Activated naive CD8-positive, alpha-beta T cell treated with anti-CD3 and anti-CD28 coated beads, Interleukin-2, amount 10 ng/mL, durations not matched to agents 7 days and 5 days (primary cell): Measurements from ENCODE around the gene CPA1. TPM values are rescaled to one million over a fixed set of nuclear protein-coding genes. Genes with fewer than 3 reads are reported as not detected.
"Not testable (repeated sequence)": the region's sequence is repeated elsewhere in the genome, so short reads cannot be mapped to it uniquely, and the experiment has no call there.

ENCODE experiments used
- ATAC-seq: fragments of 150-1000 bp; cut with Tn5 transposase; one replicate; pipeline ENCODE4 v1.10.0; 2021; ENCODE audit warnings: low read depth, moderate library complexity
- POLR2A ChIA-PET: fragments of 350-600 bp; sonication (Branson Sonifier 250); formaldehyde crosslinking; loops from one replicate; lab custom pipeline; 2021; ENCODE audit warnings: antibody characterized with exemption; lab: Charles Lee
- DNase-seq: peaks from one replicate; pipeline ENCODE4 v3.0.0; 2021
- H3K27ac Mint-ChIP-seq: one replicate; pipeline ENCODE4 v1.8.0; 2022; ENCODE audit warnings: mild to moderate bottlenecking, mixed read lengths
- H3K27me3 Mint-ChIP-seq: one replicate; pipeline ENCODE4 v1.8.0; 2022; ENCODE audit warnings: mild to moderate bottlenecking, moderate library complexity, mixed read lengths
- H3K36me3 Mint-ChIP-seq: one replicate; pipeline ENCODE4 v1.8.0; 2021; ENCODE audit warnings: mild to moderate bottlenecking, mixed read lengths
- H3K4me1 Mint-ChIP-seq: one replicate; pipeline ENCODE4 v1.8.0; 2021; ENCODE audit warnings: mixed read lengths
- H3K4me3 Mint-ChIP-seq: one replicate; pipeline ENCODE4 v1.8.0; 2022; ENCODE audit warnings: mild to moderate bottlenecking, moderate library complexity, mixed read lengths
- H3K9me3 Mint-ChIP-seq: one replicate; pipeline ENCODE4 v1.8.0; 2021; ENCODE audit warnings: mixed read lengths
- total RNA-seq, 2 experiments: library from RNA; stranded (reverse); gene quantifications; one replicate each; pipeline ENCODE4 v1.2.3, GENCODE V29; 2021

CPA1 gene
- total RNA-seq, 2 experiments from 2014 or later, result not detected

DNA sequence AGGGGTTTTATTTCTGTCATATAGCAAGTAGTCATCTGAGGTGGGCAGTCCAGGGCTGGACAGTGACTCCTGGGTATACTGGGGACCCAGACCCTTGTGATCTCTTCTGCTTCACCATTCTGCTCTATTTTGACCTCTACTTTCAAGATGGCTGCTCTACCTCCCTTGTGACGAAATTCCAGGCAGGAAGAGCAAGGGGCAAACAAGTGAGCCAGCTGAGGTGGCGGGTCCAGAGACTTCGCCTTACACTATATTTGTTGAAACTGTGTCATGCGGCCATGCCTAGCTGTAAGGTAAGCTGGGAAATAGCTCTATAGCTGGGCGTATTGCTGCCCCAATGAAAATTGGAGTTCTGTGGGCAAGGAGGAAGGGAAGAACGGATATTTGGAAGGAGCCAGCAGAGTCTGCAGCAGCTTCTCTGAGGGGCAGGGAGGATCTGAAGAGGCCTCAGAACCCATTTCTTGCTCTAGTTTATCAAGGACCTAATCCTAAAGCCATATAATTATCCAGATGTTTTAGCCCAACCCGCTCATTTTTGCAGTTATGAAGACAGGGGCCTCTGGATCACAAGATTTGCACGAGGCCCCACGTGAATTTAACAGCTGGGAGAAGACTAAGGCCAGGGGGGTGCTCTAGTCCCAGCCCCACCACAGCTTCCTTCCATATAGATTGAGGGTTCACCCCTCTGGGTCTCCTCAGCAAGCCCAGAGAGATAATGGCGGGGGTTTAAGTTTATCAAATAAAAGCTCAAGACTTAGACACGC is 7.7 kb upstream of the CPA1 start:
- ATAC-seq, result no peak
- no peaks in the 10 kb centered on the region for H3K27me3 Mint-ChIP-seq
- DNase-seq, result no peak
- POLR2A ChIA-PET, result no interaction called here
- H3K27ac Mint-ChIP-seq, result no peak overlapping the region
- H3K4me1 Mint-ChIP-seq, result peaks cover 19% of the 10 kb centered on the region
- H3K9me3 Mint-ChIP-seq, result peaks cover 6% of the 10 kb centered on the region
- H3K4me3 Mint-ChIP-seq, result no peak overlapping the region
- peaks cover 4% of the 10 kb centered on the region for H3K36me3 Mint-ChIP-seq

DNA sequence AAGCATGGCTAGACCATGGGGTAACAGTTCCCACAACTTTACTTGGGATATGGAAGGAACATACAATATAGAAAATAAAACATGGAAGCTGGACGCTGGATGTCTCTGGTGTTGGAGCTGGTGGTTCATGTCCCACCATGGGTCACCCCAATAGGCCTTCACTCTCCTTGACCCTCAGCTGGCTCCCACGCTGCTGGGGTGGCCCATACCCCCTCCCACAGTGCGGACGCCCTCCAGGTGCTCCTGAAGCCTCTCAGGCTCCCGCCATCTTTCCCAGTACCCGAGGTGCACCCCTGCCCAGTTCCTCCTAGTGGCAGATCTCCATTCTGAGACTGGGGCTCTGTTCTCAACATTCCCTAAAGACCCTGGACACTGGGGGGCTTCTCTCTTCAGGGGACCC is 5.8 kb upstream of the CPA1 start:
- no peaks in the 10 kb centered on the region for H3K27me3 Mint-ChIP-seq
- peaks cover 4% of the 10 kb centered on the region for H3K36me3 Mint-ChIP-seq
- peaks cover 5% of the 10 kb centered on the region for H3K4me1 Mint-ChIP-seq
- H3K9me3 Mint-ChIP-seq, result peaks cover 6% of the 10 kb centered on the region
- POLR2A ChIA-PET, result no interaction called here
- H3K27ac Mint-ChIP-seq, result no peak overlapping the region
- ATAC-seq (no peak), DNase-seq (no peak)
- H3K4me3 Mint-ChIP-seq, result no peak overlapping the region

DNA sequence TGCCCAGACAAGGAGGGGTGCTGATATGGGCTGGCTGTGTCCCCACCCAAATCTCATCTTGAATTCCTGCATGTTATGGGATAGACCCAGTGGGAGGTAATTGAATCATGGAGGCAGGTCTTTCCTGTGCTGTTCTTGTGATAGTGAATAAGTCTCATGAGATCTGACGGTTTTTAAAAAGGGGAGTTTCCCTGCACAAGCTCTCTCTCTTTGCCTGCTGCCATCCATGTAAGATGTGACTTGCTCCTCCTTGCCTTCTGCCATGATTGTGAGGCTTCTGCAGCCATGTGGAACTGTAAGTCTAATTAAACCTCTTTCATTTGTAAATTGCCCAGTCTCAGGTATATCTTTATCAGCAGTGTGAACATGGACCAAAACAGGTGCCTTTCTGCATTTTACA is 3.8 kb upstream of the CPA1 start:
- ATAC-seq, H3K27ac Mint-ChIP-seq, H3K9me3 Mint-ChIP-seq, H3K36me3 Mint-ChIP-seq, H3K27me3 Mint-ChIP-seq, POLR2A ChIA-PET, H3K4me3 Mint-ChIP-seq, H3K4me1 Mint-ChIP-seq, DNase-seq: not testable (repeated sequence)

GRCh38 chr7:130377178-130377577 is 3.1 kb upstream of the CPA1 start:
- H3K27ac Mint-ChIP-seq, result no peak overlapping the region
- POLR2A ChIA-PET, result no interaction called here
- no peaks in the 10 kb centered on the region for H3K4me1 Mint-ChIP-seq
- DNase-seq (no peak), ATAC-seq (no peak)
- H3K27me3 Mint-ChIP-seq, result no peaks in the 10 kb centered on the region
- no peak overlapping the region for H3K4me3 Mint-ChIP-seq
- H3K9me3 Mint-ChIP-seq, result peaks cover 6% of the 10 kb centered on the region
- H3K36me3 Mint-ChIP-seq, result peaks cover 4% of the 10 kb centered on the region

GRCh38 chr7:130379019-130379418 is 1.3 kb upstream of the CPA1 start:
- Mint-ChIP-seq H3K4me1 (no peaks in the 10 kb centered on the region), H3K36me3 (peaks cover 4% of the 10 kb centered on the region), H3K27me3 (no peaks in the 10 kb centered on the region), H3K27ac (no peak overlapping the region), H3K4me3 (no peak overlapping the region), H3K9me3 (peaks cover 6% of the 10 kb centered on the region)
- ATAC-seq (no peak), DNase-seq (no peak)
- POLR2A ChIA-PET, result no interaction called here

DNA sequence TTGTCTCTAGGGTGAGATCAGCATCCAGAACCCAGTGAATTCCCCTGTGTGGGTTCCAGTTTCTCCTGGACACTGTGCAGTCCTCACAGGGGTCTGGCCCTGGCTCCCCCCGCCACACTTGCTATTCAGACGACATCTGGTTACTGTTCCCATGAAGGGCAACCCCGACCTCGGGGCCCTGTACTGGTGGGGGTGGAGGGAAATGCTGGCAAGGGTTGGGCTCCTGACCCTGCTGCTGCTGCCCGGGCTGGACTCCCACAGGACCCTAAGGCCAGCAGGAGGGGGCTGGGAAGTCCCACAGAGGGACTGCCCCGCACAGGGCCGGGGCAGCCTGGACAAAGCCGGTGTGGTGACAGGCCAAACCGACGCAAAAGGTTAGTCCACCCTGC is 768 bp upstream of the CPA1 start:
- Mint-ChIP-seq H3K4me3 (no peak overlapping the region), H3K27ac (no peak overlapping the region), H3K9me3 (peaks cover 6% of the 10 kb centered on the region), H3K36me3 (peaks cover 4% of the 10 kb centered on the region), H3K27me3 (no peaks in the 10 kb centered on the region), H3K4me1 (no peaks in the 10 kb centered on the region)
- POLR2A ChIA-PET, result no interaction called here
- ATAC-seq, result no peak
- no peak for DNase-seq

DNA sequence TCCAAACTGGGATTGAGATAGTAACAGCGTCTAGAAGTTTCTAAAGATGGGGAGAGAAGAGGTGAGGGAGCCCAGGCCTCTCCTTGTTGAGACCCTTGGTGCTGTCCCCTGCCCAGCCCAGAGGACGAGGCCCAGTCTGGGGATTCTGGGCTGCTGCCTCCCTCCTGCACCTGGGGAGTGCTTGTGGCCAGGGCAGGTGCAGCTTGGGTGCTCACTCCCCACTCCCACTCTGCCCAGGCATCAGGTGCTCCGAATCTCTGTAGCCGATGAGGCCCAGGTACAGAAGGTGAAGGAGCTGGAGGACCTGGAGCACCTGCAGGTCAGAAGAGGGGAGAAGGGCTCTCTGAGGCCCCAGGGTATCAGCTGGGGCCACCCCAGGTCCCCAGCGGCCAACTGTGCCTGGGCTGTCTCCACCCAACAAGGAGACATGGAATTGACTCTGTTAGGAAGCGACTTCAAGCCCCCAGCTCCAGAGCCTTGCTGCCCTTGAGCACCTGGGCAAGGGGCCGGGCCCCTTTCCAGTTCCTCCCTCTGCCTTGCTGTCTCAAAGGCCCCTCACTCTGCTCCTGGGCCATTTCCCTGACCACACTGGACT is 664 bp downstream of the CPA1 start:
- Mint-ChIP-seq H3K9me3 (peaks cover 6% of the 10 kb centered on the region), H3K27me3 (no peaks in the 10 kb centered on the region), H3K4me3 (no peak overlapping the region), H3K36me3 (peaks cover 4% of the 10 kb centered on the region), H3K4me1 (no peaks in the 10 kb centered on the region), H3K27ac (no peak overlapping the region)
- POLR2A ChIA-PET, result no interaction called here
- DNase-seq, result no peak
- ATAC-seq, result no peak

- no peak overlapping the region for H3K27ac Mint-ChIP-seq
- no peaks in the 10 kb centered on the region for H3K27me3 Mint-ChIP-seq
- H3K9me3 Mint-ChIP-seq, result peaks cover under 1% of the 10 kb centered on the region
- ATAC-seq, result no peak
- POLR2A ChIA-PET, result no interaction called here
- peaks cover under 1% of the 10 kb centered on the region for H3K4me1 Mint-ChIP-seq
- no peak overlapping the region for H3K4me3 Mint-ChIP-seq
- peaks cover under 1% of the 10 kb centered on the region for H3K36me3 Mint-ChIP-seq
- DNase-seq, result no peak
Observed at GRCh38 chr7:130381468-130382312, 1.4 kb downstream of the CPA1 start.

- ATAC-seq, result no peak
Observed at GRCh38 chr7:130383187-130383980, 3.1 kb downstream of the CPA1 start.

GRCh38 chr7:130384371-130384801 is 4.1 kb downstream of the CPA1 start:
- Mint-ChIP-seq H3K4me3 (no peak overlapping the region), H3K9me3 (peaks cover 4% of the 10 kb centered on the region), H3K27ac (no peak overlapping the region), H3K36me3 (peaks cover 2% of the 10 kb centered on the region), H3K27me3 (no peaks in the 10 kb centered on the region), H3K4me1 (peaks cover 4% of the 10 kb centered on the region)
- DNase-seq, result no peak
- POLR2A ChIA-PET, result no interaction called here
- ATAC-seq, result no peak

More at GRCh38 chr7:130383187-130383980, 3.1 kb downstream of the CPA1 start:
- Mint-ChIP-seq H3K4me1 (peaks cover 4% of the 10 kb centered on the region), H3K27me3 (no peaks in the 10 kb centered on the region), H3K27ac (no peak overlapping the region), H3K36me3 (no peaks in the 10 kb centered on the region), H3K4me3 (no peak overlapping the region), H3K9me3 (peaks cover 4% of the 10 kb centered on the region)
- DNase-seq, result no peak
- POLR2A ChIA-PET, result no interaction called here

- peaks cover 2% of the 10 kb centered on the region for H3K36me3 Mint-ChIP-seq
- no peak for DNase-seq
Observed at GRCh38 chr7:130384841-130385599, 4.7 kb downstream of the CPA1 start.

GRCh38 chr7:130385600-130386066 is 5.3 kb downstream of the CPA1 start:
- POLR2A ChIA-PET, result interaction anchor here (0.6 kb wide), 1 partner anchor 12 kb away, joined by 7 read pairs; no protein-coding TSS in a partner anchor
- no peak for ATAC-seq
- Mint-ChIP-seq H3K4me1 (peaks cover 4% of the 10 kb centered on the region), H3K4me3 (no peak overlapping the region), H3K27me3 (no peaks in the 10 kb centered on the region), H3K9me3 (peaks cover 4% of the 10 kb centered on the region), H3K36me3 (peaks cover 2% of the 10 kb centered on the region), H3K27ac (no peak overlapping the region)
- DNase-seq, result no peak

More at GRCh38 chr7:130384841-130385599, 4.7 kb downstream of the CPA1 start:
- no peak for ATAC-seq
- POLR2A ChIA-PET, result interaction anchor here (0.6 kb wide), 1 partner anchor 13 kb away, joined by 7 read pairs; no protein-coding TSS in a partner anchor
- H3K9me3 Mint-ChIP-seq, result peaks cover 4% of the 10 kb centered on the region
- H3K27me3 Mint-ChIP-seq, result no peaks in the 10 kb centered on the region
- peaks cover 4% of the 10 kb centered on the region for H3K4me1 Mint-ChIP-seq
- no peak overlapping the region for H3K4me3 Mint-ChIP-seq
- H3K27ac Mint-ChIP-seq, result no peak overlapping the region
